Aorta (tissue), 5 donors: ENCODE measurements around the gene NKX1-2. TPM values are rescaled to one million over a fixed set of nuclear protein-coding genes. Genes with fewer than 3 reads are reported as not detected.

Experiments used
- ATAC-seq: fragments of 200-7000 bp; cut with Tn5 transposase; one replicate; pipeline ENCODE4 v1.9.1; 2022; ENCODE audit warnings: moderate library complexity; ENCODE audit not compliant: low FRiP score
- DNase-seq, 2 donors: peaks; one replicate each; pipeline ENCODE4 v3.0.0-alpha.2; 2020
- H3K27ac ChIP-seq, 2 donors: one replicate each; pipeline ENCODE4 v1.5.1; 2013; ENCODE audit warnings: low read length in 2 of 2, mild to moderate bottlenecking in 2 of 2, moderate library complexity in 2 of 2, control low read depth in 1 of 2, inconsistent platforms in 1 of 2, low read depth in 1 of 2
- H3K27me3 ChIP-seq, 2 donors: one replicate each; pipeline ENCODE4 v1.6.1; 2013; ENCODE audit warnings: control low read depth in 1 of 2, low read length in 1 of 2, mild to moderate bottlenecking in 1 of 2, moderate library complexity in 1 of 2; ENCODE audit not compliant: insufficient read depth in 2 of 2, control insufficient read depth in 1 of 2
- H3K36me3 ChIP-seq, 2 donors: one replicate each; pipeline ENCODE4 v1.6.1; 2013; ENCODE audit warnings: control low read depth in 1 of 2, low read length in 1 of 2, mild to moderate bottlenecking in 1 of 2; ENCODE audit not compliant: insufficient read depth in 2 of 2, control insufficient read depth in 1 of 2
- H3K4me1 ChIP-seq, 2 donors: one replicate each; pipeline ENCODE4 v1.6.1; 2013; ENCODE audit warnings: low read length in 2 of 2, control low read depth in 1 of 2, mild to moderate bottlenecking in 1 of 2, moderate library complexity in 1 of 2; ENCODE audit not compliant: insufficient read depth in 2 of 2, control insufficient read depth in 1 of 2
- H3K4me3 ChIP-seq, 2 donors: one replicate each; pipeline ENCODE4 v1.5.1; 2013; ENCODE audit warnings: low read length in 2 of 2, control low read depth in 1 of 2, mild to moderate bottlenecking in 1 of 2
- H3K9me3 ChIP-seq: one replicate; pipeline ENCODE4 v1.6.1; 2013; ENCODE audit warnings: mild to moderate bottlenecking, low read length; ENCODE audit not compliant: control insufficient read depth
- WGBS, 2 donors: extraction: QIAGEN DNeasy Blood & Tissue Kit; methylation state at CpG; one replicate each; pipeline ENCODE4 v1.1.7; 2013; 5-methylcytosine and 5-hydroxymethylcytosine counted together
- intact Hi-C, 2 donors: fragments of 100-400 bp; cut with DNase I; formaldehyde crosslinking; loops; one replicate each; pipeline versions ENCODE4 v1.14.2 to v1.15.0; 2022
- polyA plus RNA-seq, 2 donors: library from polyadenylated mRNA; stranded (reverse); fragments of 200-250 nt; gene quantifications; one replicate each; pipeline ENCODE4 v1.2.3, GENCODE V29; 2013
- total RNA-seq, 2 donors: library from RNA; stranded (reverse); fragmentation: NEBNext Ultra II Directional; extraction: Animal tissue kit (Norgen Biotek cat#: 25700); gene quantifications; one replicate each; pipeline ENCODE4 v1.2.1, GENCODE V29; 2021
- donor health status: healthy with polysubstance abuse.
- donor health status: Bipolar disorder and iron deficiency.
- donor health status: DM: no; HTN: no; CAD: no.
- donor health status: DM: no; HTN: no; CAD: no.
- donor health status: DM: yes; HTN: yes; CAD: no.

The NKX1-2 gene
- total and polyA plus RNA-seq, 4 donors = not detected

GRCh38 chr10:124418726-124419501 is 30.9 kb downstream of the NKX1-2 start, which contains the start of gene OAT:
Gene OAT, minus strand, starts transcription at chr10:124418923. Its CDS starts 6,752 bp downstream, at chr10:124412171.
- peak; percentile 97 for ATAC-seq
- Histone ChIP-seq H3K27ac (peak within 1 kb of the TSS; percentile 88 to 95), H3K27me3 (peaks cover 0 to 2% of the 10 kb centered on the region in 2 donors)

GRCh38 chr10:124417895-124418725 is 31.7 kb downstream of the NKX1-2 start:
- 1% methylated on average over 47 to 64 of the region's 64 CpGs for WGBS, 2 donors

More at GRCh38 chr10:124418726-124419501, 30.9 kb downstream of the NKX1-2 start, which contains the start of gene OAT:
- peak; percentile 98 for DNase-seq
- WGBS, 2 donors = 1 to 3% methylated on average over 68 to 70 of the region's 70 CpGs
- intact Hi-C loops = loop anchor here in 1 of 2 donors (1.0 kb wide), 1 partner anchor 42 kb away; the partner anchor contains the start of gene LHPP
- Histone ChIP-seq H3K9me3 (no peaks in the 10 kb centered on the region), H3K4me1 (peaks cover 0 to 2% of the 10 kb centered on the region in 2 donors), H3K4me3 (peak within 1 kb of the TSS; percentile 85 to 88), H3K36me3 (no peaks in the 10 kb centered on the region)

GRCh38 chr10:124416733-124417132 is 33.1 kb downstream of the NKX1-2 start:
- Histone ChIP-seq H3K9me3 (no peaks in the 10 kb centered on the region), H3K27me3 (peaks cover 0 to 2% of the 10 kb centered on the region in 2 donors), H3K4me1 (peaks cover 0 to 2% of the 10 kb centered on the region in 2 donors), H3K36me3 (no peaks in the 10 kb centered on the region), H3K4me3 (peak overlapping the region in 1 of 2 donors; percentile 22), H3K27ac (peak overlapping the region in 1 of 2 donors; percentile 30)
- 8 to 9% methylated on average over 6 of the region's 6 CpGs for WGBS, 2 donors
- no peak for DNase-seq
- ATAC-seq = no peak
- intact Hi-C loops = no loop called here

More at GRCh38 chr10:124417895-124418725, 31.7 kb downstream of the NKX1-2 start:
- intact Hi-C loops = no loop called here
- peak overlapping the region; percentile 85 to 88 for H3K4me3 ChIP-seq
- peak overlapping the region; percentile 88 to 95 for H3K27ac ChIP-seq
- DNase-seq = peak; percentile 77 to 88
- H3K4me1 ChIP-seq = peaks cover 0 to 2% of the 10 kb centered on the region in 2 donors
- H3K9me3 ChIP-seq = no peaks in the 10 kb centered on the region
- ATAC-seq = peak; percentile 77
- H3K36me3 ChIP-seq = no peaks in the 10 kb centered on the region
- peaks cover 0 to 2% of the 10 kb centered on the region in 2 donors for H3K27me3 ChIP-seq

GRCh38 chr10:124415210-124415609 is 34.6 kb downstream of the NKX1-2 start:
- DNase-seq (no peak), ATAC-seq (no peak)
- WGBS, 2 donors = 4 to 10% methylated on average over 2 of the region's 2 CpGs
- Histone ChIP-seq H3K4me1 (peaks cover 0 to 4% of the 10 kb centered on the region in 2 donors), H3K27me3 (peaks cover 0 to 2% of the 10 kb centered on the region in 2 donors), H3K9me3 (no peaks in the 10 kb centered on the region), H3K27ac (peak overlapping the region; percentile 3 to 80), H3K4me3 (no peak overlapping the region), H3K36me3 (peaks cover 0 to 3% of the 10 kb centered on the region in 2 donors)
- intact Hi-C loops = no loop called here

GRCh38 chr10:124414076-124414475 is 35.8 kb downstream of the NKX1-2 start:
- Histone ChIP-seq H3K4me1 (peaks cover 0 to 4% of the 10 kb centered on the region in 2 donors), H3K27me3 (peaks cover 0 to 2% of the 10 kb centered on the region in 2 donors), H3K9me3 (no peaks in the 10 kb centered on the region), H3K4me3 (no peak overlapping the region), H3K36me3 (peaks cover 0 to 3% of the 10 kb centered on the region in 2 donors), H3K27ac (no peak overlapping the region)
- intact Hi-C loops = no loop called here
- no peak for ATAC-seq
- WGBS, 2 donors = 2 to 4% methylated on average over 4 of the region's 4 CpGs
- DNase-seq = no peak

- Histone ChIP-seq H3K4me1 (peaks cover 0 to 2% of the 10 kb centered on the region in 2 donors), H3K27me3 (no peaks in the 10 kb centered on the region), H3K36me3 (peaks cover 3 to 5% of the 10 kb centered on the region in 2 donors), H3K4me3 (no peak overlapping the region), H3K9me3 (no peaks in the 10 kb centered on the region), H3K27ac (no peak overlapping the region)
- no peak for DNase-seq
- ATAC-seq = no peak
- intact Hi-C loops = no loop called here
These were observed 40.1 kb downstream of the NKX1-2 start for GRCh38 chr10:124409696-124410095.

- Histone ChIP-seq H3K36me3 (peaks cover 3 to 8% of the 10 kb centered on the region in 2 donors), H3K27me3 (no peaks in the 10 kb centered on the region), H3K4me1 (peaks cover 0 to 2% of the 10 kb centered on the region in 2 donors), H3K27ac (no peak overlapping the region), H3K4me3 (no peak overlapping the region), H3K9me3 (no peaks in the 10 kb centered on the region)
- 83 to 91% methylated on average over 2 of the region's 2 CpGs for WGBS, 2 donors
- intact Hi-C loops = no loop called here
- DNase-seq = no peak
- ATAC-seq = no peak
These were observed 41.5 kb downstream of the NKX1-2 start for GRCh38 chr10:124408357-124408756.

- no peak overlapping the region for H3K27ac ChIP-seq
- intact Hi-C loops = no loop called here
- peaks cover 7 to 8% of the 10 kb centered on the region in 2 donors for H3K36me3 ChIP-seq
- ATAC-seq (no peak), DNase-seq (no peak)
- 84 to 88% methylated on average over 2 of the region's 2 CpGs for whole genome bisulfite sequencing, 2 donors
- no peak overlapping the region for H3K4me3 ChIP-seq
- H3K9me3 ChIP-seq = no peaks in the 10 kb centered on the region
- H3K27me3 ChIP-seq = no peaks in the 10 kb centered on the region
- H3K4me1 ChIP-seq = peaks cover 0 to 2% of the 10 kb centered on the region in 2 donors
These were observed 42.4 kb downstream of the NKX1-2 start for GRCh38 chr10:124407456-124407855.
